Activated T-helper 2 cell treated with anti-CD3 and anti-CD28 coated beads, Interferon-gamma antibody, Interleukin-2, Interleukin-4, amounts not matched to agents 10 μg/mL and 5 μg/mL and 100 μg/mL, durations not matched to agents 14 hours and 24 hours and 36 hours (primary cell): ENCODE data around the gene EVI5L. TPM values are rescaled to one million over a fixed set of nuclear protein-coding genes. Genes with fewer than 3 reads are reported as not detected.
"Not testable (repeated sequence)": the region's sequence is repeated elsewhere in the genome, so short reads cannot be mapped to it uniquely, and the experiment has no call there.

Experiments
- DNase-seq: peaks from one replicate; pipeline ENCODE4 v3.0.0; 2021; ENCODE audit warnings: low spot score
- H3K27ac Mint-ChIP-seq: one replicate; pipeline ENCODE4 v1.8.0; 2021; ENCODE audit warnings: mixed read lengths
- H3K27me3 Mint-ChIP-seq: one replicate; pipeline ENCODE4 v1.8.0; 2021; ENCODE audit warnings: low read depth, mixed read lengths
- H3K36me3 Mint-ChIP-seq: one replicate; pipeline ENCODE4 v1.8.0; 2021; ENCODE audit warnings: low read depth, mixed read lengths
- H3K4me1 Mint-ChIP-seq: one replicate; pipeline ENCODE4 v1.8.0; 2021; ENCODE audit warnings: low read depth, mixed read lengths
- H3K4me3 Mint-ChIP-seq: one replicate; pipeline ENCODE4 v1.8.0; 2021; ENCODE audit warnings: low read depth, mild to moderate bottlenecking, moderate library complexity, mixed read lengths
- H3K9me3 Mint-ChIP-seq: one replicate; pipeline ENCODE4 v1.8.0; 2021; ENCODE audit warnings: mixed read lengths
- intact Hi-C: fragments of 100-400 bp; cut with micrococcal nuclease; formaldehyde crosslinking; loops from one replicate; pipeline ENCODE4 v1.15.1; 2023
- total RNA-seq: library from RNA; stranded (reverse); gene quantifications from 2 replicates; pipeline ENCODE4 v1.2.3, GENCODE V29; 2022

The EVI5L gene
- total RNA-seq, 1 donor from 2014 or later: 3.8 TPM

DNA sequence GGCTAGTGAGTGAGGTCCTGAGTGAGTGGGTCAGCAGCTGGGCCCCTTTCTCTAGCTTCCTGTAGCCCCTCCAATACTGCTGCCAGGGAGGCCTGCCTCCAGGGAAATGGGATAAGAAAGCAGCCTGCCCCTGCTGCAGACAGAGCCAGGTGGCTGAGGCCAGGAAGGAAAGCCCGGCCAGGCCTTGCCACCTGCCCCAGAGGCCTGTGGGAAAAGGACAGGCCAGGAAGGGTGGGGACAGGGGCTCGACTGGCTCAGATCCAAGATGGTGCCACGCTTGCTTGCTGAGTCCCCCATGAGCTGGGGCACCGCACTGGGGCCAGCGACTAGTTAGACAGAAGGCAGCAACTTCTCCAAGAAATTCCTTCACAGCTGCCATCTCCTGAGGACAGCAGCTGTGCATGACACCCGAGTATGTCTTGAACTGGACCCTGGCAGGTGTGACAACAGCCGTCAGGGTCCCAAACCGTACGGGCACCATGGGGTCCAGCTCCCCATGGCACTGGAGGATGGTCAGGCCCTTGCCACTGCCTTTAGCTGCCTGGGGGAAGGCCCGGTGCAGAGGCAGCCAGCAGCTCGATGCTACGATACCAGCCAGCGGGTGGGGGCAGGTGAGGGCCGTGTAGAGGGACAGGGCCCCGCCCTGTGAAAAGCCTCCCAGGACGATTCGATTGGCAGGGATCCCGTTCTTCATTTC lies 49.2 kb downstream of the EVI5L start:
- no peak overlapping the region for H3K27ac Mint-ChIP-seq
- no peak overlapping the region for H3K4me3 Mint-ChIP-seq
- H3K36me3 Mint-ChIP-seq: no peaks in the 10 kb centered on the region
- H3K27me3 Mint-ChIP-seq: peaks cover 20% of the 10 kb centered on the region
- intact Hi-C loops: no loop called here
- H3K4me1 Mint-ChIP-seq: peaks cover 1% of the 10 kb centered on the region
- no peaks in the 10 kb centered on the region for H3K9me3 Mint-ChIP-seq
- DNase-seq: no peak

DNA sequence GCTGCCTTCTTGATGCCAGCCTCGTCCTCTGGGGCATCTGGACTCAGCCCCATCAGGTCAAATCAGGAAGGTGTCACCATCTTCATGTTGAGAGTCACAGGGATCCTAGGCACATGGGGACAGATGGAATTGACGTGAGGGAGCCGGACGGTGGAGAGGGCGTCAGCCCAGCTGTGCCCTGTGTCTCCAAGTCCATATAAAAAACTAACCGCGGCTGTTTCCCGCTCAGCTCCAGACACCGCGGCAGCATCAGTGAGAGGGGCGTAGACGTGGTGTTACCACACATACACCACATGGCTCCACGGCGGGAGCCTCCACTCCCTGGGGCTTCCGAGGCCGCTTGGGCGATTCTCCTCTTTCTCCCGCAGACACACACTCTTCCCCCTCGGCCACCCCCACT lies 49.8 kb downstream of the EVI5L start:
- peaks cover 16% of the 10 kb centered on the region for H3K27me3 Mint-ChIP-seq
- intact Hi-C loops: loop anchor here (10.0 kb wide), 1 partner anchor 745 kb away; no protein-coding TSS in a partner anchor
- H3K27ac Mint-ChIP-seq: no peak overlapping the region
- no peaks in the 10 kb centered on the region for H3K36me3 Mint-ChIP-seq
- H3K4me3 Mint-ChIP-seq: no peak overlapping the region
- DNase-seq: no peak
- peaks cover 1% of the 10 kb centered on the region for H3K4me1 Mint-ChIP-seq
- no peaks in the 10 kb centered on the region for H3K9me3 Mint-ChIP-seq

DNA sequence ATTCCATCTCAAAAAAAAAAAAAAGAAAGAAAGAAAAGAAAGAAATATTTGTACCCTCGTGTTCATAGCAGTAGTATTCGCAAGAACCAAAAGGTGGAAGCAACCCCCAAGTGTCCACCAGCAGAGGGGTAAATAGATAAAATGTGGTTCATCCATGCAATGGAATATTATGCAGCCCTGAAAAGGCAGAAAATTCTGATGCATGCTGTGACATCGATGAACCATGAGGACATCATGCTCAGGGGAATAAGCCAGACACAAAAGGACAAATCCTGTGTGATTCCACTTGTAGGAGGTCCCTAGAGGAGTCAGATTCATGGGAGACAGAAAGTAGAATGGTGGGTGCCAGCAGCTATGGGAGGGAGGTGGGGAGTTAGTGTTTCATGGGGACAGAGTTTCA lies 51.9 kb downstream of the EVI5L start:
- H3K27me3 Mint-ChIP-seq: peaks cover 3% of the 10 kb centered on the region
- H3K36me3 Mint-ChIP-seq: no peaks in the 10 kb centered on the region
- H3K4me1 Mint-ChIP-seq: peaks cover 1% of the 10 kb centered on the region
- intact Hi-C loops: loop anchor here (10.0 kb wide), 1 partner anchor 743 kb away; no protein-coding TSS in a partner anchor
- no peaks in the 10 kb centered on the region for H3K9me3 Mint-ChIP-seq
- H3K4me3 Mint-ChIP-seq: no peak overlapping the region
- H3K27ac Mint-ChIP-seq: no peak overlapping the region
- no peak for DNase-seq

DNA sequence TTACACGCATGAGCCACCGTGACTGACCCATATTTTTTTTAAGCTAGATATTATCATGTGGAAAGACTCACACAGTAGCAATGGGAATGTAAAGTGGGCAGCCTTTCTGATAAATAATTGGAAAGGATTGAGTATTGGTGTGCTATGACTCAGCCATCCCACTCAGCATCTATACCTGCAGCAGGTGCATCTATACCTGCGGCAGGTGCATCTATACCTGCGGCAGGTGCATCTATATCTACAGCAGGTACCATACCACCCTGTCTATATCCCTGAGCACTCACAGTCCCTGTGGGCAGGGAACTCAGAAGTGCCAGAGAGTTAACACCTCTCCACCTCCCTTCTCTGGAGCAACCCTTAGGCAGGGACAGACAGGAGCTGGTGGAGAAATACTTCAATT lies 53.1 kb downstream of the EVI5L start:
- H3K9me3 Mint-ChIP-seq: no peaks in the 10 kb centered on the region
- H3K27ac Mint-ChIP-seq: no peak overlapping the region
- H3K27me3 Mint-ChIP-seq: peaks cover 2% of the 10 kb centered on the region
- DNase-seq: no peak
- H3K36me3 Mint-ChIP-seq: no peaks in the 10 kb centered on the region
- intact Hi-C loops: loop anchor here (10.0 kb wide), 1 partner anchor 742 kb away; no protein-coding TSS in a partner anchor
- H3K4me1 Mint-ChIP-seq: peaks cover 1% of the 10 kb centered on the region
- H3K4me3 Mint-ChIP-seq: no peak overlapping the region

DNA sequence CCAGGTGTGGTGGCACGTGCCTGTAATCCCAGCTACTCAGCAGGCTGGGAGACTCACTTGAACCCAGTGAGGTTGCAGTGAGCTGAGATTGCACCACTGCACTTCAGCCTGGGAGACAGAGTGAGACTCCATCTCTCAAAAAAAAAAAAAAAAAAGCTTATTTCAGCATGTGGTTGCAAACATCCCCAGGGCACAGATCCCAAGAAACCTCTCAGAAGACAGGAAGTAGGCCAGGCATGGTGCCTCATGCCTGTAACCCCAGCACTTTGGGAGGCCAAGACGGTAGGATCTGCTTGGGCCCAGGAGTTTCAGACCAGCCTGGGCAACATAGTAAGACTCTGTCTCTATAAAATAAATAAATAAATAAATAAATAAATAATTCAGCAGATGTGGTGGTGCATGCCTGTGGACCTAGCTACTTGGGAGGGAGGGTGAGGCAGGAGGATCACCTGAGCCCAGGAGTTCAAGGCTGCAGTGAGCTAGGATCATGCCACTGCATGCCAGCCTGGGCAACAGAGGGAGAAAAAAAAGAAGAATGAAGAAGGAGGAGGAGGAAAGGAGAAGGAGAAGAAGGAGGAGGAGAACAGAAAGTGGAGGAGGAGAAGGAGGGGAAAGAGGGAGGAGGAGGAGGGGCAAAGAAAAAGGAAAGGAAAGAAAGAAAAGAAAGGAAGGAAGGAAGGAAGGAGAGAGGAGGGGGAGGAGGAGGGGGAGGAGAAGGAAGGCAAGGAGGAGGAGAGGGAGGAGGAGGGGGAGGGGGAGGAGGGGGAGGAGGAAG lies 54.0 kb downstream of the EVI5L start:
- DNase-seq: no peak
- H3K9me3 Mint-ChIP-seq: no peaks in the 10 kb centered on the region
- no peak overlapping the region for H3K27ac Mint-ChIP-seq
- peaks cover 4% of the 10 kb centered on the region for H3K27me3 Mint-ChIP-seq
- H3K4me3 Mint-ChIP-seq: no peak overlapping the region
- peaks cover 1% of the 10 kb centered on the region for H3K4me1 Mint-ChIP-seq
- intact Hi-C loops: loop anchor here (10.0 kb wide), 1 partner anchor 741 kb away; no protein-coding TSS in a partner anchor
- H3K36me3 Mint-ChIP-seq: no peaks in the 10 kb centered on the region

DNA sequence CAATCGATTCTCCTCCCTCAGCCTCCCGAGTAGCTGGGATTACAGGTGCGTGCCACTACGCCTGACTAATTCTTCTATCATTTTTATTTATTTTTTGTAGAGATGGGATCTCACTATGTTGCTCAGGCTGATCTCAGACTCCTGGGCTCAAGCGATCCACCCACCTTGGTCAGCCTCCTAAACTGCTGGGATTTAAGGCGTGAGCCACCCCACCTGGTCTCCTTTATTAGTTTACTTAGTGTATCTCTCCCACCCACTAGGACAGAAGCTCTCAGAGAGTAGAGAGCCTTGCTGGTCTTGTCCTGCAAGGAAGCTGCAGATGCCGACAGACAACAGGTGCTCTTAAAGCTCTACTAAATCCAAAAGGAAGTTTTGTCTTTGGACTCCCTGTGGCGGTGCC lies 55.8 kb downstream of the EVI5L start:
- Mint-ChIP-seq H3K4me3 (no peak overlapping the region), H3K27me3 (peaks cover 10% of the 10 kb centered on the region), H3K36me3 (no peaks in the 10 kb centered on the region), H3K4me1 (peaks cover 1% of the 10 kb centered on the region), H3K27ac (no peak overlapping the region), H3K9me3 (no peaks in the 10 kb centered on the region)
- intact Hi-C loops: loop anchor here (10.0 kb wide), 1 partner anchor 739 kb away; no protein-coding TSS in a partner anchor
- no peak for DNase-seq

DNA sequence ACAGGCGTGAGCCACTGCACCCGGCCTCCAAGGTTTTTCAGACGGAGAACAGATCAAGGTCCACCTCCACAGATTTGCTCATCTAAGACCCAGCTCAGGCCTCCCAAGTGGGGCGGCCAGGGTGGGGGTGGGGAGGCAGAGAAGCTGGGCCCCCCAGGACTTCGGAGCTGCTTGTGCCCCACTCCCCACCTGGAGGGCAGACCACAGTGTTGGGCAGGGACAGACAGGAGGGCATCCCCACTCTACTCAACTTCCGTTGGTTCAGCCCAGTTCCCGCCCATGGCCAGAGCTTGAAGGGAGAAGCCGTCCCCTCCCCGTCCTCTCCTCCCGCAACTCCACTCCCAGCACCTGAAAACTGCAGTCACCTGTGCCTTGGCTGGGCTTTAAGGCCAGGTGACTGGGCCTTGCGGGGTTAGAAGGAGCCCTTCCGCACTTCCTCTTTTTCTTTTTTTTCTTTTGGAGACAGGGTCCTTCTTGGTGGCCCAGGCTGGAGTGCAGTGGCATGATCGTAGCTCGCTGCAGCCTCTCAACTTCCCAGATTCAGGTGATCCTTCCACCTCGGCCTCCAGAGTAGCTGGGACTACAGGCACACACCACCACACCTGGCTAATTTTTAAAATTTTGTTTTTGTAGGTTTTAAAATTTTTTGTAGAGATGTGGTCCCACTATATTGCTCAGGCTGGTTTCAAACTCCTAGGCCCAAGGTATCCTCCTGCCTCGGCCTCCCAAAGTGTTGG lies 57.6 kb downstream of the EVI5L start:
- intact Hi-C loops: loop anchor here (10.0 kb wide), 1 partner anchor 737 kb away; no protein-coding TSS in a partner anchor
- H3K36me3 Mint-ChIP-seq: no peaks in the 10 kb centered on the region
- peaks cover 10% of the 10 kb centered on the region for H3K27me3 Mint-ChIP-seq
- H3K27ac Mint-ChIP-seq: no peak overlapping the region
- H3K4me3 Mint-ChIP-seq: no peak overlapping the region
- no peak for DNase-seq
- H3K9me3 Mint-ChIP-seq: no peaks in the 10 kb centered on the region
- peaks cover 1% of the 10 kb centered on the region for H3K4me1 Mint-ChIP-seq

DNA sequence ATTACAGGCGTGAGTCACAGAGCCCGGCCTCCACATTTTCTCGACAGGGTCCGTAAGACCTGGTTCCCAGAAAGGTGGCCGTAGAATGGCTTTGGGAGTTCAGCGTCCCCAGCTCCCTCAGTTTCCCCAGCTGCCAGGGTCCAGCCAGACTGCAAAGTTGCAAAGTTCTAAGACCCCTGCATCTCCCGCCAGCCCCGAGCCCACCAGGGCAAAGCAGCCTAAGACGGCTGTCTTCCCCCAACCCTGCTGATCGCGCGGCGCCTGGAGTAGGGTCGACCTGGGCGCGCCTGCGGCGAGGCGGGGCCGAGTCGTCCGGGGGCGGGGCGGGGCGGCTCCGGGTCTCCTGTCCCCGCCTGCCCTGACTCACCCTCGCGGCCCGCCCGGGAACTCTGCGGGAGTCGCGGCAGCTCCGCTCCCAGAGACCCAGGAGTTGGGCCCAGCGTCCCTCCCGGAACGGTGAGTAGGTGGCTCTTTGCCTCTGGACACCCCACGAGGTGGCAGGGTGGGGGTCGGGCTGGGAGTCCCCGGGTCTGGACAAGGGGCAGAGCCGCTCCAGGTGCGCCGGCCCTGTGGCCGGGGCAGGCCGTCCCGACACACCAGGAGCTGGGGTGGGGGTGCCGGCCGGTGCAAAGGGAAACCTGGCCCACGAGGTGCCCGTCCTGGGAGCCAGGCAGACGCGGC lies 58.3 kb downstream of the EVI5L start, which contains the start of gene LRRC8E:
Gene LRRC8E, plus strand, starts transcription at position 366 of the 681 bp plus-strand sequence. CDS start 7,094 bp downstream, outside the sequence.
- Mint-ChIP-seq H3K36me3 (no peaks in the 10 kb centered on the region), H3K4me1 (peaks cover 1% of the 10 kb centered on the region), H3K27ac (no peak within 1 kb of the TSS), H3K27me3 (peaks cover 10% of the 10 kb centered on the region), H3K9me3 (no peaks in the 10 kb centered on the region), H3K4me3 (no peak within 1 kb of the TSS)
- intact Hi-C loops: loop anchor here (10.0 kb wide), 1 partner anchor 737 kb away; no protein-coding TSS in a partner anchor
- DNase-seq: no peak

DNA sequence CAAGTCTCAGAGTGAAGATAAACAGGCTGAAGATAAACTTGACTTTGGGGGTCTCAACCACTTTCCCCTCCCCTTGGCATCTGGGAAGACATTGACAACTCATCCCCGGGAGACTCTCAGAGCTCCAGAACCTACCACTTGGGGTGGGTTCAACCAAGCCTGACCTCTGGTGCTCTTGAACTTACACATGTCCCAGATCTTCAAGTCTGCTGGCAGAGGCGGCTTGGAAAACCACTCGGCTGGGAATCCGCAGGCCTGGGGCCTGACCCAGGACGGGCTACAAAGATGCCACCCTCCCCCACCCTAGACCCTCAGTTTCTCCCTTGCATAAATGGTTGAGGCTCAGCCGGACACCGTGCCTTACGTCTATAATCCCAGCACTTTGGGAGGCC lies 58.8 kb downstream of the EVI5L start:
- Mint-ChIP-seq H3K27me3 (peaks cover 10% of the 10 kb centered on the region), H3K36me3 (no peaks in the 10 kb centered on the region), H3K4me3 (no peak overlapping the region), H3K27ac (no peak overlapping the region), H3K4me1 (peaks cover 2% of the 10 kb centered on the region), H3K9me3 (no peaks in the 10 kb centered on the region)
- DNase-seq: no peak
- intact Hi-C loops: loop anchor here (10.0 kb wide), 1 partner anchor 736 kb away; no protein-coding TSS in a partner anchor

DNA sequence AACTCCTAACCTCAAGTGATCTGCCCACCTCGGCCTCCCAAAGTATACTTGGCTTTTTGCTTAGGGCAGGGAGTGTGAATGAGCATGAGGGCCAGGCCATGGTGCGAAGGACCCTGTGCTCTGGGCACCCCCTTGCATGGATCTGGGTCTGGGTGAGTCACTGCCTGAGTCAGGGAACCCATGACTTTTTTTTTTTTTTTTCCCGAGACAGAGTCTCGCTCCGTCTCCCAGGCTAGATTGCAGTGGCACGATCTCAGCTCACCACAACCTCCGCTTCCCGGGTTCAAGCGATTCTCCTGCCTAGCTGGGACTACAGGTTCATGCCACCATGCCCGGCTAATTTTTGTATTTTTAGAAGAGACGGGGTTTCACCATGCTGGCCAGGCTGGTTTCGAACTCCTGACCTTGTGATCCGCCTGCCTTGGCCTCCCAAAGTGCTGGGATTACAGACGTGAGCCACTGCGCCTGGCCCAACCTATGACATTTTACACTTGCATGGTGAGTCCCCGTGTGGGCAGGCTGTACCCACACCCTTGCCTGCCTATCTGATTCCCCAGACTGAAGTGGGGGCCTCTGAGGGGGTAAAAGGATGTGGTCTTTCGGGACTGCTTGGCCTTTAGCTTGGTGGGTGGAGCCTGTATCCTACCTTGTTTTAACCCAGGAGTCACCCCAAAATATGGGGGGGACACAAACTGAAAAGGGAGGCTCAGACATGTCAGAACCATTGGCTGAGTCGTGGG lies 63.5 kb downstream of the EVI5L start:
- H3K27me3 Mint-ChIP-seq, H3K9me3 Mint-ChIP-seq, H3K4me1 Mint-ChIP-seq, DNase-seq, H3K4me3 Mint-ChIP-seq, H3K36me3 Mint-ChIP-seq, H3K27ac Mint-ChIP-seq, intact Hi-C loops: not testable (repeated sequence)

DNA sequence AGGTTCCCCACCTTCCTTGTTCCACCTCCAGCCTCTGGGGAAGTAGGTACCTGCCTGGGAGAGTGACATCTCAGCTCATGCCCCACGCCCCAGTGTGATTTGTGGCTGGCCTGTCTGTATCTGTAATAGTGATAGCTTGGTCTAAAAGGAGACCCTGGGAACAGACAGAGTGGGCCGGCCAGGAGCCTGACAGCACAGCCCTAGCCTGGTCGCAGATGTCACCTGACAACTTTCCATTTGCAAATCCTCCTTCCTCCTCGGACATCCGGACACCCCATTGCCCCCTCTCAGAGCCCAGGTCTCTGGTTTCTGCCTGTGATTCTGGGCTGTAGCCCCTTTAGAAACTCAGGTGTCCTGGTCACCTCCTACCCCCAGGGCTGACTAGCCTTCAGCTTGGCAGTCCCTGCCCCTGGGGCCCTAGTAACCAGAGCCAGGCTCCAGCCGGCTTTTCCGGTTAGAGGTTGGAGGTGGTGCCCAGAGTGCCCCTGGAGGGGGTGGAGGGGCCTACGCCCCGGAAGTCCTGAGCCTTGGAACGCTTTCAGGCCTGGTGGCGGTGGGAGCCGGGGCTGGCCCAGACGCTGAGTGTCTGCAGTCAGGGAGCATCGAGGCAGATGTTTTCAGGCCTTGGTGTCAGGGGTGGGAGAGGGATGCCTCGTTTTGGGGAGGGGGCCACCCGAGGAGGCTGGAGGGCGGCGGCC lies 64.7 kb downstream of the EVI5L start:
- peaks cover 4% of the 10 kb centered on the region for H3K27me3 Mint-ChIP-seq
- no peak overlapping the region for H3K27ac Mint-ChIP-seq
- no peak for DNase-seq
- intact Hi-C loops: no loop called here
- no peaks in the 10 kb centered on the region for H3K9me3 Mint-ChIP-seq
- no peak overlapping the region for H3K4me3 Mint-ChIP-seq
- H3K4me1 Mint-ChIP-seq: peaks cover 3% of the 10 kb centered on the region
- H3K36me3 Mint-ChIP-seq: no peaks in the 10 kb centered on the region
